NB4 (cell line): ENCODE data around the gene SLC25A51.

Source experiments
- CTCF ChIP-seq: IDR thresholded peaks from one replicate; pipeline ENCODE4 v1.5.1; 2012; ENCODE audit warnings: low read depth, low read length
- MYC ChIP-seq: IDR thresholded peaks from 2 replicates; pipeline ENCODE4 v1.6.1; 2011; ENCODE audit warnings: low read depth, low read length
- POLR2A ChIP-seq: IDR thresholded peaks from 2 replicates; pipeline ENCODE4 v1.6.1; 2011; ENCODE audit warnings: mild to moderate bottlenecking; ENCODE audit not compliant: insufficient read length; ENCODE audit errors: extremely low read depth

- TF ChIP-seq CTCF (no peak), POLR2A (no peak), MYC (no peak)
Measured at GRCh38 chr9:37931592-37931991, 27.7 kb upstream of the SLC25A51 start.
